Measurements from ENCODE around the gene SPATA4.

DNA sequence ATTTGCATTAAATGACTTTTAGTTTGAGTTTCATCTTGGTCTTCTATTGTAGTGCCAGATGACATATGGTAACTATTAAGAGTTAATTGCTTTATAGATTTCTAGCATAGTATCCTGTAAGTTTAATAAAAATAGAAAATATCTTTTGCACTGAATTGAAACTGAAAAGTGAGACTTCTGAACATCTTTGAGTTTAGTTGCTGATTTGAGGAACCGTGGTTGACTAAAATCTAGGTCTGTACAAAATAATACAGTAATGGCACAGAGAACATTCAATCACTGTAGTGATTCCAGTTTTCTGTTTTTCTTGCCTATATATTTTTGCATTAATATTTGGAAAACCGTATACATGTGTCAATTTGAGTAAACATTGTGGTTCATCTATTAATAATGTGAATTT lies 60.7 kb downstream of the SPATA4 start:
- TF ChIP-seq, protein P1, sequence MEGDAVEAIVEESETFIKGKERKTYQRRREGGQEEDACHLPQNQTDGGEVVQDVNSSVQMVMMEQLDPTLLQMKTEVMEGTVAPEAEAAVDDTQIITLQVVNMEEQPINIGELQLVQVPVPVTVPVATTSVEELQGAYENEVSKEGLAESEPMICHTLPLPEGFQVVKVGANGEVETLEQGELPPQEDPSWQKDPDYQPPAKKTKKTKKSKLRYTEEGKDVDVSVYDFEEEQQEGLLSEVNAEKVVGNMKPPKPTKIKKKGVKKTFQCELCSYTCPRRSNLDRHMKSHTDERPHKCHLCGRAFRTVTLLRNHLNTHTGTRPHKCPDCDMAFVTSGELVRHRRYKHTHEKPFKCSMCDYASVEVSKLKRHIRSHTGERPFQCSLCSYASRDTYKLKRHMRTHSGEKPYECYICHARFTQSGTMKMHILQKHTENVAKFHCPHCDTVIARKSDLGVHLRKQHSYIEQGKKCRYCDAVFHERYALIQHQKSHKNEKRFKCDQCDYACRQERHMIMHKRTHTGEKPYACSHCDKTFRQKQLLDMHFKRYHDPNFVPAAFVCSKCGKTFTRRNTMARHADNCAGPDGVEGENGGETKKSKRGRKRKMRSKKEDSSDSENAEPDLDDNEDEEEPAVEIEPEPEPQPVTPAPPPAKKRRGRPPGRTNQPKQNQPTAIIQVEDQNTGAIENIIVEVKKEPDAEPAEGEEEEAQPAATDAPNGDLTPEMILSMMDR (IDR thresholded peaks at IDR 0.05; ENCODE audit: low read length): no peak
- TF ChIP-seq EZH2 (optimal IDR thresholded peaks at IDR 0.05; ENCODE audit: low read depth, low read length) (no peak), EZH2phosphoT487 (IDR thresholded peaks at IDR 0.05; ENCODE audit: low read length) (no peak)

Measured in MM.1S (cell line).